HK-2 (cell line): Measurements from ENCODE around the gene CUL2.
"Not testable (repeated sequence)": the region's sequence is repeated elsewhere in the genome, so short reads cannot be mapped to it uniquely, and the experiment has no call there.

Experiments
- DNase-seq: peaks from one replicate; pipeline ENCODE4 v3.0.0-alpha.2; 2018; ENCODE audit not compliant: unreplicated experiment

Gene CUL2

GRCh38 chr10:35019041-35020024 is 70.8 kb downstream of the CUL2 start:
- DNase-seq = no peak

DNA sequence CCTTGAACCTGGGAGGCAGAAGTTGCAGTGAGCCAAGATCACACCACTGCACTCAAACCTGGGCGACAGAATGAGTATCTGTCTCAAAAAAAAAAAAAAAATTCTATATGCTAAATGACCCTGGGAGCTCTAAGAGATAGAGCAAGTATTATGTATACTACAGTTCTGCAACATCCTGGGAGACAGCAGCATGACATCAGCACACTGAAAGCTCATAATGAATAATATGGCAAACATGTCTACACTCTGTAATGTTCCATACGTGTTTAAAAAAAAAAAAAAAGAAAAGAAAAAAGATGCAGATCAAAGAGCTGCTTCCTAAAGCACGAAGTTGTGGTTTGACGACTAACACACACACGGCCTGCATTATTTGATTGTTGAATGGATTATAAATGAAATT is 72.5 kb downstream of the CUL2 start:
- no peak for DNase-seq

DNA sequence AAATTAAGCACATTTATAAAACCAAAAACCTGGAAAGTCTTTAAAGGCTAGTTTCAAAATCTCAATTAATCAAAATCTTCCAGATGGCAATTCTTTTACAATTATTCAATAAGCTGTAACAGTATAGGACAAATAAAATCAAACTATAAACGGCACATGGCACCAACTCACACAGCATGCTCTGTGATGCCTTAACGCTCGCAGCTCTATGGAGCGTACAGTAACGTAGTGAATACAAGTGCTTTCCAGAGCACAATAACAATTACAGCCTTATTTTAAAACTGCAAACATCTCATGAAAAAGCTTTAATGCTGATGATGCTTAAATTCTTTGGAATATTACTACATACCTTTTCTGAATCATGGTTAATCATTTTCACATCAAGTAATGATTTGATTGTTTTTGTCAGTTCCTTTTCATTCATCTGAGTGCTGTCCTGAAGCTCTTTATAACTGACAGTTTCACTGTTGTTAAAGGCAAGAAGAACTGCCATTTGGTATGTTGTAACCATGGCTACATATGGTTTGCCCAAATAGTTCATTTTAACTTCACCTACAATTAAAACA is 74.2 kb downstream of the CUL2 start:
- no peak for DNase-seq

- DNase-seq = no peak
These were observed 77.4 kb downstream of the CUL2 start for GRCh38 chr10:35012781-35013180.

DNA sequence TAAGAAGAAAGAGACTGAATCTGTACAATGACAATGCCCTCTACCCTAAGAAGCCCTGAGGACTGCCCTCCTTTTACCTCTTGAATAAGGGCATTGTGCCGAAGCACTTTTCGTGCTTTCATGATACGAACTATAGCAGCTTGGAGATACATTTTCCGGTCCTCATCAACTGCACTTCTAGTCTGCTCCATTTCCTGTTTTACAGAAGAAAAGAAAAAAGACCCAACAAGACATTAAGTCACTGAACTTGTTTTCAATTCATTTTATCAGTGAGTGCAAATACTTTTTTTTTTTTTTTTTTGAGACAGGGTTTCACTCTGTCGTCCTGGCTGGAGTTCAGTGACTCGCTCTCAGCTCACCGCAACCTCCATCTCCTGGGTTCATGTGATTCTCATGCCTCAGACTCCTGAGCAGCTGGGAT is 78.4 kb downstream of the CUL2 start:
- DNase-seq = no peak

GRCh38 chr10:35007858-35008301 is 82.3 kb downstream of the CUL2 start:
- no peak for DNase-seq

DNA sequence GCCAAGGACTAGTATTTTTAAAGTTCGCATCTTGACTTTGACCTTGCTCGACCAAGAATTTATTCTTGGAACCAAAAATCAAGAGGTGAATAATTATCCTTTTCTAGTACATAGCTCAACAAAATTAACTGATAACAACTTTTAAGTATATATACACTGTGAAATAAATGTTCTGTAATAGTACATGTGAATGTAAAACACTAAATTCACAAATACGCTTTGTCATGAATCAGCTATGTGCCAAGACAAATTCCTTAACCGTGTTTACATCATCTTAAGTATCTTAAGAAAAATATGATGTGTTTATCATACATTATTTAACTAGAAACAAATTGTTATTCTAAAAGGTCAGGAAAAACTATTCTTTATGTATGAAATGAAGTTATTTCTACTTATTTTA is 83.3 kb downstream of the CUL2 start:
- DNase-seq = no peak

DNA sequence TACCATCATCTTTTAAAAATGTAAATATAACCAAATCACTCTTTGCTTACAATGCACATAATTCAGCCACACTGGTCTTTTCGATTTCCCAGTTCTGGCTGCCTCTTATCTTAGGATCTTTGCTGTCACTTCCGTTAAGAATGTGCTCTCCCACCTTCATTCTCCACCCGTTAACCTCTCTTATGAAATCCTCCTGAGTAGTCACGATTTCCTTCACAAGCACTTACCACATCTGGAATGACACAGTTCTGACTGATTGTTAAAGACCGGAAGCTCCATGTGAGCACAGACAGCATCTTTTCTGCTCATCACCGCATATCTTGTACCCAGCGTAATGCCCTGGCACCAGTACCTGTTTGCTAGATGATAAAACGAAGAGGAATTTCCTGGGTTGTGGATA is 84.3 kb downstream of the CUL2 start:
- no peak for DNase-seq

DNA sequence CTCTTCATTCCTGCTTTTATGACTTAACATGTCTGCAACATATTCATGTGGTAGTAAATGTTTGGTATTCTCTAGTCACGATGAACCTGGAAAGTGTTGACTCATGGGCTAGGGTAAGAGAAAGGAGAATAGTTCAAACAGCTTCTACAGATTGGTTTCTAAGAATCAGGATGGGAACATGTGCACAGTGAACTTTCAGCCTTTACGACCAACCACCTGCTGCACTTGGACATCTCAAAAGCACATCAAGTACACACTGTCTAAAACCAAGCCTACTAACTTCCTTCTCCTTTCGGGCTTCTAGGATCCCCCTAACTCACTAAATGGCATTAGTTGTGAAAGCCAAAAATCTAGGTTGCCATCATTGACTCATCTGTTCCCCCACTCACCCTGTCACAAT is 85.5 kb downstream of the CUL2 start:
- no peak for DNase-seq

GRCh38 chr10:35003906-35004305 is 86.2 kb downstream of the CUL2 start:
- DNase-seq = no peak

DNA sequence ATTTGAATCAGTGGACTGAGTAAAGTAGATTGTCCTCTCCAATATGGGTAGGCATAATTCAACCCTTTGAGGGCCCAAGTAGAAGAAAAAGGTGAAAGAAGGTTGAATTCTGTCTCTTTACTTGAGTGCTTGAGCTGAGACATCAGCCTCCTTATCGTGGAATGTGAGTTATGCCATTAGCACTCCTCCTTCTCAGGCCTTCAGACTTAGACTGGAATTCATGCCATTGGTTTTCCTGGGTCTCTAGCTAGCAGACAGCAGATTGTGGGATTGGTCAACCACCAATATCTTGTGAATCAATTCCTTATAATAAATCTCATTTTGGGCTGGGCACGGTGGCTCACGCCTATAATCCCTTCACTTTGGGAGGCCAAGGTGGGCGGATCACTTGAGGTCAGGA is 89.2 kb downstream of the CUL2 start:
- DNase-seq = no peak

- DNase-seq = no peak
These were observed 90.6 kb downstream of the CUL2 start for GRCh38 chr10:34999532-34999931.

DNA sequence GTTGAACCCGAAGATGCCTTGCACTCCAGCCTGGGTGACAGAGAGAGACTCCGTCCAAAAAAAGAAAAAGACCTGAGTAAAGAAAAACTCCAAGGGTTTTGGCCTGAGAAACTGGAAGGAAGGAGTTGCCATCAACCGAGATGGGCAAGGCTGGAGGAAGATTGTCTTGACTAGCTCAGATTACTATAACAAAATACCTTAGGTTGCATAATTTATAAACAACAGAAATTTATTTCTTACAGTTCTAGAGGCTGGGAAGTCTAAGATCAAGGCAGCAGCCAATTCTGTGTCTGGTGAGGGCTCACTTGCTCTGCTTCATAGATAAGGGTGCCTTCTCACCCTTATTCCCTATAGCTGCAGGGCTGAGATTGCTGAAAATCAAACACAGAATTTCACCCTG is 91.2 kb downstream of the CUL2 start:
- DNase-seq = no peak

- no peak for DNase-seq
These were observed 93.3 kb downstream of the CUL2 start for GRCh38 chr10:34996843-34997242.

- no peak for DNase-seq
These were observed 94.2 kb downstream of the CUL2 start for GRCh38 chr10:34995925-34996324.

DNA sequence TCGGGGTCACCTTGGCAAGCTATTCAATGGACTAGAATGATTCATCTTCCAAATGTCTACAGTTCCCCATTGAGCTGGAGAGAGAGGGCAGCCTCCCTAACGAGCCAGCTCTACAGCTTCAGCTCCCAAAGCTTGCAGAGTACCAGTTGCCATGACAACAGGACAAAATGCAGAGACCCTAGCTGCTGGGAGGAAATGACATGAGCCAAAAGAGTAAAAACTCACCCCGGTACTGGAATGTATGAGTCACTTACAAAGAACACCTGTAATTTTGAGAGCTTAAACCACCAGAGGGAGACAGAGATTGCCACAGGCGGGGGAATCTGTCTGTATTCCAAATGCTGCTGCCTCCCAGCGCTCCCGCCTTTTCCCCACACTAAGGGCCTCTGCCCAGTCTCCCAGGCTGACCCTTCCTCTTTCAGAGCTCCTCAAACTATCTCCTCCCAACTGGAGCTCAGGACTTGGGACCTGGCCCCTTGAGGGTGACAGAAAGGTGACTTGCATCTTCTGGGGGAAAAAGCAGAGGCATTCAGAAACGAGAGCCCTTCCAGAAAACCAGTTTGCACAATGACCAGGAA is 95.5 kb downstream of the CUL2 start:
- peak; percentile 43 for DNase-seq

GRCh38 chr10:34993782-34994181 is 96.4 kb downstream of the CUL2 start:
- no peak for DNase-seq

- DNase-seq = not testable (repeated sequence)
These were observed 99.0 kb downstream of the CUL2 start for GRCh38 chr10:34991117-34991516.

DNA sequence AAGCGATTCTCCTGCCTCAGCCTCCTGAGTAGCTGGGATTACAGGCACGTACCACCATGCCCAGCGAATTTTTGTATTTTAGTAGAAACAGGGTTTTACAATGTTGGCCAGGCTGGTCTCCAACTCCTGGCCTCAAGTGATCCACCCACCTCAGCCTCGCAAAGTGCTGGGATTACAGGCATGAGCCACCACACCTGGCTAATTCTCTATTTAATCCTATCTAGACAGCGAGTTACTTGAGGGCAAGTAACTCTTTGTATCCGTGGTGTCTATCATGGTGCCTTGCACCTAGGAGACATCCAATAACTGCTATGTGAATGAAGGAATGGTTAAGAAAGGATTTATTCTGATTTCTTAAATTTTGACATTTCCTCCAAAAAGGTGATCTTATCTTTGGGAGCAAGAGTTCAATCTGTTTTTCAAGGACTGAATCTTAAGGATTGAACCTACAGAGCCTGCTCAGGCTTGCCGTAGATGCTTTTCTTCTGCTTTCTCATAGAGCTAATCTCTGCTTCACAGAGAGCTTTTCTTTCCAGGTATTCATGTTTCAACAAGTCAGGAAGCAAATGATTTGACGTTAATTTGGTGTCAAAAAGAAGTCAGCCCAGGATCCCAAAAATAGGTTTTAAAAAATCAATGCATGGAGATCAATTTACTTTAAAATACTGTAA is 101.6 kb downstream of the CUL2 start:
- no peak for DNase-seq

DNA sequence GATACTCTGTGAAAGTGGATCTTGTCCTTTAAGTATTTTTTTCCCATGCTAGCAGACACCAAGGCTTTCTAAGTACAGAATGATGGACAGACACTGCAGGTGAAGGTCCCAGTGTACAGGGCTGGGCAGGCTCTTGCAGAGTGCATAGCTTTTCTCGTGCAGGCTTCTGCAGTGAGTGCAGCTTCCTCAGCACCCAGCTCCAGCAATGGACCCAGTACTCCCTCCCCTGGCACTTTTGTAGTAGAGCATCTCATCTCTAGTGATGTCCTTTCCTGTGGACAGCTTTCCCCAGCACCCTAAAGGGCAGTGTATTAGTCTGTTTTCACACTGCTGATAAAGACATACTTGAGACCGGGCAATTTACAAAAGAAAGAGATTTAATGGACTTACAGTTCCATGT is 104.3 kb downstream of the CUL2 start:
- DNase-seq = no peak

GRCh38 chr10:34985146-34985545 is 105.0 kb downstream of the CUL2 start:
- no peak for DNase-seq

DNA sequence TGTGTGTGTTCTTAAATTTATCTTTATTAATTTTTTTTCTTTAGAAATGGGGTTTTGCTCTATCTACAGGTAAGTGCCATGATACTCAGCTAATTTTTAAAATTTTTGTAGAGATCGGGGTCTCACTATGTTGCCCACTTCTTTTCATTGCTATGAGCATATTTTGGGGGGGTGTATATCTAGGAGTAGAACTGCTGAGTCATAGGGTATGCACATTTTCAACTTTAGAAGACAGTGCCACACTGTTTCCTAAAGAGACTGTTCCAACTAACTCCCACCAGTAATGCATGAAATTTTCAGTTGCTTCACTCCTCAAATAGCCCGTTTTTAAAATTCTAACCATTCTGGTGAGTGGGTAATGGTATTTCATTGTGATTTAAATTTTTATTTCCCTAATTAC is 108.3 kb downstream of the CUL2 start:
- DNase-seq = no peak
